A549 (cell line): Measurements from ENCODE around the gene ADH1C.

ENCODE experiments used
- BHLHE40 ChIP-seq: IDR thresholded peaks from 2 replicates; pipeline ENCODE4 v1.6.1; 2012; ENCODE audit warnings: low read depth, low read length, inconsistent platforms
- EP300 ChIP-seq, 2 experiments: fragments of >200 bp; sonication (Bioruptor Twin); formaldehyde crosslinking; IDR thresholded peaks; 2 replicates in 1 of 2; 3 replicates in 1 of 2; pipeline ENCODE4 v1.6.1; 2016 to 2017
- GATA3 ChIP-seq: IDR thresholded peaks from 2 replicates; pipeline ENCODE4 v1.6.1; 2012; ENCODE audit warnings: borderline replicate concordance
- HMGXB4 ChIP-seq: fragments of 250-450 bp; sonication (Bioruptor Pico); IDR thresholded peaks from 2 replicates; pipeline ENCODE4 v1.5.0; 2021; ENCODE audit warnings: mild to moderate bottlenecking, moderate library complexity, borderline replicate concordance
- PHF8 ChIP-seq: fragments of 200-600 bp; sonication (generic); IDR thresholded peaks from 2 replicates; pipeline ENCODE4 v1.6.1; 2016; ENCODE audit warnings: low read depth, mild to moderate bottlenecking, antibody characterized with exemption, moderate library complexity, borderline replicate concordance
- RAD21 ChIP-seq, 2 experiments: fragments of >200 bp in 1 of 2; sonication (Bioruptor Twin) in 1 of 2; formaldehyde crosslinking in 1 of 2; IDR thresholded peaks in 1 of 2; conservative IDR thresholded peaks in 1 of 2; 2 replicates in 1 of 2; 3 replicates in 1 of 2; pipeline ENCODE4 v1.6.1; 2012 to 2018; ENCODE audit warnings: inconsistent platforms in 1 of 2
- RFX5 ChIP-seq: fragments of 450-650 bp; IDR thresholded peaks from 2 replicates; pipeline ENCODE4 v1.7.1; 2014; ENCODE audit warnings: antibody characterized with exemption, mild to moderate bottlenecking, moderate library complexity
- TF ChIP-seq, protein P1 (sequence below): fragments of 200-600 bp; sonication (generic); IDR thresholded peaks from 2 replicates; pipeline ENCODE4 v1.6.1; 2016; ENCODE audit warnings: antibody characterized with exemption, mild to moderate bottlenecking, moderate library complexity

DNA sequence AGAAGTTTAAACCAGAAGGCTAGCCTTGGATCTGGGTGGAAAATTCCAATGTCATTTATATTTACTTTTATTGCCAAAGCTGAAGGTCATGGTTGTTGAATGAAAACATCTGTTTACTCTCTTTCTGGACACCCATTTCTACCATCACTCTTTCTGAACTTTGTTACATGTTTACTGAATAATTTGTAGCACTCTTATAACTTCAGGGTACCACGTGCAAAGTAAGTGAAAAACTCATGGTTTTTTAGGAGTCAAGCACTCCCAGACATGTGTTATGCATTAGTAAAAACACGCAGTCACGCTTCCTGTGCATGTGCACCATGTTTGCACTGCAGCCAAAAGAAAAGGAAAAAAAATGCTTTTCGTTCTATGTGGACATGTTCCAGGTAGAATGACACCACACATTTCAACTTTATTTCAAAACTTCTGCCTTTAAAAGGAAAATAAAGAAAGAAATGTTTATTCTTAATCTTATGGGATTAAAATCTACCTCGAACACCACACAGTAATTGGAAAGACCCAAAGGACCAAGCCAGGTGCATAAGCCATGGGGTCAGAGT is 31.4 kb upstream of the ADH1C start:
- TF ChIP-seq EP300 (IDR thresholded peaks at IDR 0.05): no peak
- TF ChIP-seq, protein P1, sequence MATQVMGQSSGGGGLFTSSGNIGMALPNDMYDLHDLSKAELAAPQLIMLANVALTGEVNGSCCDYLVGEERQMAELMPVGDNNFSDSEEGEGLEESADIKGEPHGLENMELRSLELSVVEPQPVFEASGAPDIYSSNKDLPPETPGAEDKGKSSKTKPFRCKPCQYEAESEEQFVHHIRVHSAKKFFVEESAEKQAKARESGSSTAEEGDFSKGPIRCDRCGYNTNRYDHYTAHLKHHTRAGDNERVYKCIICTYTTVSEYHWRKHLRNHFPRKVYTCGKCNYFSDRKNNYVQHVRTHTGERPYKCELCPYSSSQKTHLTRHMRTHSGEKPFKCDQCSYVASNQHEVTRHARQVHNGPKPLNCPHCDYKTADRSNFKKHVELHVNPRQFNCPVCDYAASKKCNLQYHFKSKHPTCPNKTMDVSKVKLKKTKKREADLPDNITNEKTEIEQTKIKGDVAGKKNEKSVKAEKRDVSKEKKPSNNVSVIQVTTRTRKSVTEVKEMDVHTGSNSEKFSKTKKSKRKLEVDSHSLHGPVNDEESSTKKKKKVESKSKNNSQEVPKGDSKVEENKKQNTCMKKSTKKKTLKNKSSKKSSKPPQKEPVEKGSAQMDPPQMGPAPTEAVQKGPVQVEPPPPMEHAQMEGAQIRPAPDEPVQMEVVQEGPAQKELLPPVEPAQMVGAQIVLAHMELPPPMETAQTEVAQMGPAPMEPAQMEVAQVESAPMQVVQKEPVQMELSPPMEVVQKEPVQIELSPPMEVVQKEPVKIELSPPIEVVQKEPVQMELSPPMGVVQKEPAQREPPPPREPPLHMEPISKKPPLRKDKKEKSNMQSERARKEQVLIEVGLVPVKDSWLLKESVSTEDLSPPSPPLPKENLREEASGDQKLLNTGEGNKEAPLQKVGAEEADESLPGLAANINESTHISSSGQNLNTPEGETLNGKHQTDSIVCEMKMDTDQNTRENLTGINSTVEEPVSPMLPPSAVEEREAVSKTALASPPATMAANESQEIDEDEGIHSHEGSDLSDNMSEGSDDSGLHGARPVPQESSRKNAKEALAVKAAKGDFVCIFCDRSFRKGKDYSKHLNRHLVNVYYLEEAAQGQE: no peak
- no peak for TF ChIP-seq HMGXB4 (CRISPR knock-in tag)
- no peak for TF ChIP-seq RFX5
- no peak for TF ChIP-seq BHLHE40
- no peak for TF ChIP-seq PHF8
- no peak for TF ChIP-seq RAD21 (conservative IDR thresholded peaks at IDR 0.05 in 1 of 2, IDR thresholded peaks at IDR 0.05 in 1 of 2)
- TF ChIP-seq GATA3: no peak
